Measurements from ENCODE around the gene TNS1. TPM values are rescaled to one million over a fixed set of nuclear protein-coding genes. Genes with fewer than 3 reads are reported as not detected.

TNS1 gene
- total RNA-seq, 1 donor = 48.9 TPM

DNA sequence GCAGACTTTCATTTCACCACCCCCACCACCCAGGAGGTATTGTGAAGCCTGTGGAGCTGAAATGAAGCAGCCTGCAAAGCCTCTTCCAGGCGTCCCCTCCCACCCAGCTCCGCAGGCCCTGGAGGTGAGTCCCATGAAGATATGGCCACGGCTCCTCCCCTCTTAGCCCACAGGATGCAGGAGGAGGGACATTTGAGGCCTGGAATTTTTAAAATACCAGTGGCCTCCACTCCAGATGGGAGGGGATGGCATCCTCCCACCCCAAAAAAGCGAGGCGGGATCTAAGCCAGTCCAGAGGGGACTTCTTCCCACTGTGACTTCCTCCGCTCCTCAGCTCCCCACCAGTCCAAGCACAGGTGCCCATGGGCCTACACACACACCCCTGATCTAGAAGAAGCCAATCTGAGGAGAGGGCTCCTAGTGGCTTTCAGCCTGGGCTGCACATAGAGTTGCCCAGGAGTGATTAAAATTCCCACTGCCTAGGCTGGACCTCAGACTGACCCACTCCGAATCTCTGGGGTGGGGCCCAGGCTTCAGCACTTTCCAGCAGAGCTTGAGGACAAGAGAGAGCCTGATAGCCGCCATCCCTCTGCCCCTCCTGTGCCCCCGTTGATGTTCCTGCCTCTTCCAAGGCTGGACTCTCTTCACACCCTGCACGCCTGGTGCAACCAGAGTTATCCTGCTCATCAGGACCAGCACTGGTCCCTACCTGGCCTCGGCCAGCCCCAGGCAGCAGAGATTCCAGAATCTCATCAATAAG, 206.9 kb downstream of the TNS1 start:
- Histone ChIP-seq H2AFZ (ENCODE audit: low read length) (no peak overlapping the region), H3K27ac (ENCODE audit: low read depth, low read length) (no peak overlapping the region), H4K20me1 (ENCODE audit: insufficient read depth, low read length) (peaks cover 4% of the 10 kb centered on the region), H3K9me3 (ENCODE audit: low read depth, low read length) (no peaks in the 10 kb centered on the region), H3K79me2 (ENCODE audit: insufficient read depth, low read length) (no peaks in the 10 kb centered on the region), H3K36me3 (ENCODE audit: insufficient read depth, low read length) (peaks cover 31% of the 10 kb centered on the region), H3K4me2 (ENCODE audit: insufficient read depth, low read length) (no peak overlapping the region), H3K4me3 (ENCODE audit: insufficient read depth, low read length) (no peak overlapping the region), H3K27me3 (ENCODE audit: insufficient read depth, low read length) (no peaks in the 10 kb centered on the region), H3K4me1 (ENCODE audit: insufficient read depth, low read length) (peaks cover 13% of the 10 kb centered on the region)
- TF ChIP-seq, protein P1, sequence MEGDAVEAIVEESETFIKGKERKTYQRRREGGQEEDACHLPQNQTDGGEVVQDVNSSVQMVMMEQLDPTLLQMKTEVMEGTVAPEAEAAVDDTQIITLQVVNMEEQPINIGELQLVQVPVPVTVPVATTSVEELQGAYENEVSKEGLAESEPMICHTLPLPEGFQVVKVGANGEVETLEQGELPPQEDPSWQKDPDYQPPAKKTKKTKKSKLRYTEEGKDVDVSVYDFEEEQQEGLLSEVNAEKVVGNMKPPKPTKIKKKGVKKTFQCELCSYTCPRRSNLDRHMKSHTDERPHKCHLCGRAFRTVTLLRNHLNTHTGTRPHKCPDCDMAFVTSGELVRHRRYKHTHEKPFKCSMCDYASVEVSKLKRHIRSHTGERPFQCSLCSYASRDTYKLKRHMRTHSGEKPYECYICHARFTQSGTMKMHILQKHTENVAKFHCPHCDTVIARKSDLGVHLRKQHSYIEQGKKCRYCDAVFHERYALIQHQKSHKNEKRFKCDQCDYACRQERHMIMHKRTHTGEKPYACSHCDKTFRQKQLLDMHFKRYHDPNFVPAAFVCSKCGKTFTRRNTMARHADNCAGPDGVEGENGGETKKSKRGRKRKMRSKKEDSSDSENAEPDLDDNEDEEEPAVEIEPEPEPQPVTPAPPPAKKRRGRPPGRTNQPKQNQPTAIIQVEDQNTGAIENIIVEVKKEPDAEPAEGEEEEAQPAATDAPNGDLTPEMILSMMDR (IDR thresholded peaks at IDR 0.05; ENCODE audit: extremely low read depth, low read depth, low read length) = no peak
- no peak for DNase-seq (ENCODE audit: insufficient read length, low spot score, missing footprints)

- H3K4me3 ChIP-seq (ENCODE audit: insufficient read depth, low read length) = no peak overlapping the region
- DNase-seq (ENCODE audit: insufficient read length, low spot score, missing footprints) = no peak
Measured at GRCh38 chr2:217795067-217795466, 207.7 kb downstream of the TNS1 start.

GRCh38 chr2:217794133-217794986, 208.4 kb downstream of the TNS1 start:
- no peaks in the 10 kb centered on the region for H3K9me3 ChIP-seq (ENCODE audit: low read depth, low read length)
- DNase-seq (ENCODE audit: insufficient read length, low spot score, missing footprints) = no peak
- peaks cover 4% of the 10 kb centered on the region for H4K20me1 ChIP-seq (ENCODE audit: insufficient read depth, low read length)
- TF ChIP-seq, protein P1 (IDR thresholded peaks at IDR 0.05; ENCODE audit: extremely low read depth, low read depth, low read length) = no peak
- H2AFZ ChIP-seq (ENCODE audit: low read length) = no peak overlapping the region
- no peaks in the 10 kb centered on the region for H3K79me2 ChIP-seq (ENCODE audit: insufficient read depth, low read length)
- H3K4me3 ChIP-seq (ENCODE audit: insufficient read depth, low read length) = no peak overlapping the region
- H3K4me1 ChIP-seq (ENCODE audit: insufficient read depth, low read length) = peaks cover 27% of the 10 kb centered on the region
- H3K27ac ChIP-seq (ENCODE audit: low read depth, low read length) = no peak overlapping the region
- H3K36me3 ChIP-seq (ENCODE audit: insufficient read depth, low read length) = peaks cover 15% of the 10 kb centered on the region
- H3K27me3 ChIP-seq (ENCODE audit: insufficient read depth, low read length) = no peaks in the 10 kb centered on the region
- no peak overlapping the region for H3K4me2 ChIP-seq (ENCODE audit: insufficient read depth, low read length)

More at GRCh38 chr2:217795067-217795466, 207.7 kb downstream of the TNS1 start:
- peaks cover 21% of the 10 kb centered on the region for H3K4me1 ChIP-seq (ENCODE audit: insufficient read depth, low read length)
- H3K9me3 ChIP-seq (ENCODE audit: low read depth, low read length) = no peaks in the 10 kb centered on the region
- no peak overlapping the region for H3K27ac ChIP-seq (ENCODE audit: low read depth, low read length)
- H3K27me3 ChIP-seq (ENCODE audit: insufficient read depth, low read length) = no peaks in the 10 kb centered on the region
- peaks cover 22% of the 10 kb centered on the region for H3K36me3 ChIP-seq (ENCODE audit: insufficient read depth, low read length)
- H4K20me1 ChIP-seq (ENCODE audit: insufficient read depth, low read length) = peaks cover 4% of the 10 kb centered on the region
- no peaks in the 10 kb centered on the region for H3K79me2 ChIP-seq (ENCODE audit: insufficient read depth, low read length)
- no peak overlapping the region for H3K4me2 ChIP-seq (ENCODE audit: insufficient read depth, low read length)
- TF ChIP-seq, protein P1 (IDR thresholded peaks at IDR 0.05; ENCODE audit: extremely low read depth, low read depth, low read length) = no peak
- no peak overlapping the region for H2AFZ ChIP-seq (ENCODE audit: low read length)
